Measurements from ENCODE around the gene SPECC1L.
A peak's percentile ranks its signal among the peaks of the same experiment; 100 is the strongest.

The SPECC1L gene

GRCh38 chr22:24303007-24303406 lies 32.4 kb downstream of the SPECC1L start:
- WGBS (ENCODE audit: extremely low coverage, insufficient coverage, insufficient read length), result no CpG with 5 or more reads among the region's 4 CpGs
- no peak overlapping the region for H2BK120ac ChIP-seq (ENCODE audit: insufficient read depth, low read length, poor library complexity)
- peaks cover 4 to 7% of the 10 kb centered on the region in 2 experiments for H3K36me3 ChIP-seq (ENCODE audit: control insufficient read depth in 1 of 2, insufficient read depth in 2 of 2, low read length in 2 of 2)

GRCh38 chr22:24304062-24304675 lies 33.5 kb downstream of the SPECC1L start:
- Histone ChIP-seq H3K79me2 (ENCODE audit: control insufficient read depth, insufficient read depth, low read length, poor library complexity) (peaks cover 2% of the 10 kb centered on the region), H2BK120ac (ENCODE audit: insufficient read depth, low read length, poor library complexity) (no peak overlapping the region), H3K27ac (ENCODE audit: low read depth, low read length) (peak overlapping the region; percentile 10), H2AK5ac (ENCODE audit: low read length) (no peak overlapping the region), H3K27me3 (ENCODE audit: insufficient read depth, low read length) (no peaks in the 10 kb centered on the region), H3K4me2 (ENCODE audit: low read length) (no peak overlapping the region), H3K23ac (ENCODE audit: low read length) (no peak overlapping the region), H4K12ac (ENCODE audit: low read depth, low read length) (no peak overlapping the region), H3K18ac (ENCODE audit: low read length) (no peak overlapping the region), H2AFZ (ENCODE audit: insufficient read depth, low read length, poor library complexity) (no peak overlapping the region), H2BK12ac (ENCODE audit: low read length) (no peak overlapping the region), H3K4ac (ENCODE audit: low read depth, low read length) (no peak overlapping the region), H3K4me1 (ENCODE audit: control insufficient read depth in 1 of 2, insufficient read depth in 2 of 2, low read length in 2 of 2) (peaks cover 8 to 16% of the 10 kb centered on the region in 2 experiments), H3K79me1 (ENCODE audit: low read length) (peaks cover 1% of the 10 kb centered on the region), H4K91ac (ENCODE audit: low read depth, low read length) (no peak overlapping the region), H3K14ac (ENCODE audit: low read length) (no peak overlapping the region), H4K8ac (ENCODE audit: low read depth, low read length) (no peak overlapping the region), H3K36me3 (ENCODE audit: control insufficient read depth in 1 of 2, insufficient read depth in 2 of 2, low read length in 2 of 2) (peaks cover 4 to 6% of the 10 kb centered on the region in 2 experiments), H3K9ac (ENCODE audit: low read length) (no peak overlapping the region), H2BK5ac (ENCODE audit: low read depth, low read length, poor library complexity) (no peak overlapping the region), H3K4me3 (ENCODE audit: low read depth, low read length) (no peak overlapping the region), H3K9me3 (ENCODE audit: insufficient read depth, low read depth, low read length) (no peaks in the 10 kb centered on the region)
- no peak for DNase-seq
- WGBS (ENCODE audit: extremely low coverage, insufficient coverage, insufficient read length), result no CpG with 5 or more reads among the region's 1 CpG

More at GRCh38 chr22:24303007-24303406, 32.4 kb downstream of the SPECC1L start:
- H3K9me3 ChIP-seq (ENCODE audit: insufficient read depth, low read depth, low read length), result no peaks in the 10 kb centered on the region
- H3K9ac ChIP-seq (ENCODE audit: low read length), result no peak overlapping the region
- no peak overlapping the region for H2BK5ac ChIP-seq (ENCODE audit: low read depth, low read length, poor library complexity)
- no peak overlapping the region for H4K91ac ChIP-seq (ENCODE audit: low read depth, low read length)
- peak overlapping the region; percentile 36 for H3K4me2 ChIP-seq (ENCODE audit: low read length)
- peaks cover 8 to 16% of the 10 kb centered on the region in 2 experiments for H3K4me1 ChIP-seq (ENCODE audit: control insufficient read depth in 1 of 2, insufficient read depth in 2 of 2, low read length in 2 of 2)
- H2AFZ ChIP-seq (ENCODE audit: insufficient read depth, low read length, poor library complexity), result no peak overlapping the region
- no peaks in the 10 kb centered on the region for H3K27me3 ChIP-seq (ENCODE audit: insufficient read depth, low read length)
- no peak overlapping the region for H3K14ac ChIP-seq (ENCODE audit: low read length)
- no peak overlapping the region for H3K4ac ChIP-seq (ENCODE audit: low read depth, low read length)
- no peak overlapping the region for H2BK12ac ChIP-seq (ENCODE audit: low read length)
- H3K79me1 ChIP-seq (ENCODE audit: low read length), result peaks cover 1% of the 10 kb centered on the region
- peak overlapping the region; percentile 17 for H3K18ac ChIP-seq (ENCODE audit: low read length)
- peaks cover 2% of the 10 kb centered on the region for H3K79me2 ChIP-seq (ENCODE audit: control insufficient read depth, insufficient read depth, low read length, poor library complexity)
- H4K12ac ChIP-seq (ENCODE audit: low read depth, low read length), result no peak overlapping the region
- H3K27ac ChIP-seq (ENCODE audit: low read depth, low read length), result peak overlapping the region; percentile 75
- H2AK5ac ChIP-seq (ENCODE audit: low read length), result no peak overlapping the region
- H3K4me3 ChIP-seq (ENCODE audit: low read depth, low read length), result no peak overlapping the region
- no peak overlapping the region for H3K23ac ChIP-seq (ENCODE audit: low read length)
- no peak overlapping the region for H4K8ac ChIP-seq (ENCODE audit: low read depth, low read length)
- DNase-seq, result peak in 1 of 2 donors; percentile 39

- H3K18ac ChIP-seq (ENCODE audit: low read length), result no peak overlapping the region
- H2BK12ac ChIP-seq (ENCODE audit: low read length), result no peak overlapping the region
- no peak overlapping the region for H3K4me3 ChIP-seq (ENCODE audit: low read depth, low read length)
- H4K91ac ChIP-seq (ENCODE audit: low read depth, low read length), result no peak overlapping the region
- H3K4me2 ChIP-seq (ENCODE audit: low read length), result no peak overlapping the region
- H2AFZ ChIP-seq (ENCODE audit: insufficient read depth, low read length, poor library complexity), result no peak overlapping the region
- H3K23ac ChIP-seq (ENCODE audit: low read length), result no peak overlapping the region
- H2AK5ac ChIP-seq (ENCODE audit: low read length), result no peak overlapping the region
- H3K14ac ChIP-seq (ENCODE audit: low read length), result no peak overlapping the region
- H3K36me3 ChIP-seq (ENCODE audit: control insufficient read depth in 1 of 2, insufficient read depth in 2 of 2, low read length in 2 of 2), result peaks cover 4% of the 10 kb centered on the region in 2 experiments
- no peak overlapping the region for H4K8ac ChIP-seq (ENCODE audit: low read depth, low read length)
- H3K79me1 ChIP-seq (ENCODE audit: low read length), result peaks cover 1% of the 10 kb centered on the region
- H3K4ac ChIP-seq (ENCODE audit: low read depth, low read length), result no peak overlapping the region
- no peak overlapping the region for H2BK120ac ChIP-seq (ENCODE audit: insufficient read depth, low read length, poor library complexity)
- peaks cover 2% of the 10 kb centered on the region for H3K79me2 ChIP-seq (ENCODE audit: control insufficient read depth, insufficient read depth, low read length, poor library complexity)
- H4K12ac ChIP-seq (ENCODE audit: low read depth, low read length), result no peak overlapping the region
- no CpG with 5 or more reads among the region's 3 CpGs for whole genome bisulfite sequencing (ENCODE audit: extremely low coverage, insufficient coverage, insufficient read length)
- H3K27me3 ChIP-seq (ENCODE audit: insufficient read depth, low read length), result no peaks in the 10 kb centered on the region
- no peak overlapping the region for H3K9ac ChIP-seq (ENCODE audit: low read length)
- peaks cover 8 to 16% of the 10 kb centered on the region in 2 experiments for H3K4me1 ChIP-seq (ENCODE audit: control insufficient read depth in 1 of 2, insufficient read depth in 2 of 2, low read length in 2 of 2)
- no peak overlapping the region for H2BK5ac ChIP-seq (ENCODE audit: low read depth, low read length, poor library complexity)
- no peak for DNase-seq
- no peak overlapping the region for H3K27ac ChIP-seq (ENCODE audit: low read depth, low read length)
- H3K9me3 ChIP-seq (ENCODE audit: insufficient read depth, low read depth, low read length), result no peaks in the 10 kb centered on the region
These were observed 34.6 kb downstream of the SPECC1L start for GRCh38 chr22:24305260-24305692.

GRCh38 chr22:24310969-24311368 lies 40.3 kb downstream of the SPECC1L start:
- no peak overlapping the region for H2BK12ac ChIP-seq (ENCODE audit: low read length)
- no peak overlapping the region for H2BK120ac ChIP-seq (ENCODE audit: insufficient read depth, low read length, poor library complexity)
- no CpG with 5 or more reads among the region's 2 CpGs for WGBS (ENCODE audit: extremely low coverage, insufficient coverage, insufficient read length)
- no peak overlapping the region for H2AFZ ChIP-seq (ENCODE audit: insufficient read depth, low read length, poor library complexity)
- no peak overlapping the region for H3K9ac ChIP-seq (ENCODE audit: low read length)
- H3K27ac ChIP-seq (ENCODE audit: low read depth, low read length), result no peak overlapping the region
- no peak overlapping the region for H4K12ac ChIP-seq (ENCODE audit: low read depth, low read length)
- H3K4me3 ChIP-seq (ENCODE audit: low read depth, low read length), result no peak overlapping the region
- H3K79me2 ChIP-seq (ENCODE audit: control insufficient read depth, insufficient read depth, low read length, poor library complexity), result no peaks in the 10 kb centered on the region
- H3K36me3 ChIP-seq (ENCODE audit: control insufficient read depth in 1 of 2, insufficient read depth in 2 of 2, low read length in 2 of 2), result peaks cover 13 to 19% of the 10 kb centered on the region in 2 experiments
- no peak overlapping the region for H3K18ac ChIP-seq (ENCODE audit: low read length)
- no peak overlapping the region for H2BK5ac ChIP-seq (ENCODE audit: low read depth, low read length, poor library complexity)
- H3K4me2 ChIP-seq (ENCODE audit: low read length), result no peak overlapping the region
- H3K4me1 ChIP-seq (ENCODE audit: control insufficient read depth in 1 of 2, insufficient read depth in 2 of 2, low read length in 2 of 2), result no peaks in the 10 kb centered on the region
- H4K91ac ChIP-seq (ENCODE audit: low read depth, low read length), result no peak overlapping the region
- H3K27me3 ChIP-seq (ENCODE audit: insufficient read depth, low read length), result no peaks in the 10 kb centered on the region
- no peak overlapping the region for H2AK5ac ChIP-seq (ENCODE audit: low read length)
- no peak overlapping the region for H3K14ac ChIP-seq (ENCODE audit: low read length)
- H3K79me1 ChIP-seq (ENCODE audit: low read length), result no peaks in the 10 kb centered on the region
- H3K9me3 ChIP-seq (ENCODE audit: insufficient read depth, low read depth, low read length), result no peaks in the 10 kb centered on the region
- no peak overlapping the region for H3K23ac ChIP-seq (ENCODE audit: low read length)
- DNase-seq, result no peak
- no peak overlapping the region for H3K4ac ChIP-seq (ENCODE audit: low read depth, low read length)
- H4K8ac ChIP-seq (ENCODE audit: low read depth, low read length), result no peak overlapping the region

Data from trophoblast cell (in vitro differentiated cells and primary cell).